D721Med (cell line): ENCODE measurements around the gene ITIH6.
"Not testable (repeated sequence)": the region's sequence is repeated elsewhere in the genome, so short reads cannot be mapped to it uniquely, and the experiment has no call there.

Experiments
- DNase-seq: peaks from one replicate; pipeline ENCODE4 v3.0.0; 2011; ENCODE audit warnings: low spot score; ENCODE audit not compliant: insufficient read length
- FAIRE-seq: peaks from 2 replicates; lab custom pipeline; 2011; peaks lifted over from hg19 to GRCh38; lab: Jason Lieb, UNC
- TF ChIP-seq, protein P1 (sequence below): IDR thresholded peaks from 2 replicates; pipeline ENCODE4 v1.5.1; 2012; ENCODE audit warnings: mild to moderate bottlenecking, control low read depth; ENCODE audit not compliant: insufficient read depth; ENCODE audit errors: missing control alignments

The ITIH6 gene, protein sequence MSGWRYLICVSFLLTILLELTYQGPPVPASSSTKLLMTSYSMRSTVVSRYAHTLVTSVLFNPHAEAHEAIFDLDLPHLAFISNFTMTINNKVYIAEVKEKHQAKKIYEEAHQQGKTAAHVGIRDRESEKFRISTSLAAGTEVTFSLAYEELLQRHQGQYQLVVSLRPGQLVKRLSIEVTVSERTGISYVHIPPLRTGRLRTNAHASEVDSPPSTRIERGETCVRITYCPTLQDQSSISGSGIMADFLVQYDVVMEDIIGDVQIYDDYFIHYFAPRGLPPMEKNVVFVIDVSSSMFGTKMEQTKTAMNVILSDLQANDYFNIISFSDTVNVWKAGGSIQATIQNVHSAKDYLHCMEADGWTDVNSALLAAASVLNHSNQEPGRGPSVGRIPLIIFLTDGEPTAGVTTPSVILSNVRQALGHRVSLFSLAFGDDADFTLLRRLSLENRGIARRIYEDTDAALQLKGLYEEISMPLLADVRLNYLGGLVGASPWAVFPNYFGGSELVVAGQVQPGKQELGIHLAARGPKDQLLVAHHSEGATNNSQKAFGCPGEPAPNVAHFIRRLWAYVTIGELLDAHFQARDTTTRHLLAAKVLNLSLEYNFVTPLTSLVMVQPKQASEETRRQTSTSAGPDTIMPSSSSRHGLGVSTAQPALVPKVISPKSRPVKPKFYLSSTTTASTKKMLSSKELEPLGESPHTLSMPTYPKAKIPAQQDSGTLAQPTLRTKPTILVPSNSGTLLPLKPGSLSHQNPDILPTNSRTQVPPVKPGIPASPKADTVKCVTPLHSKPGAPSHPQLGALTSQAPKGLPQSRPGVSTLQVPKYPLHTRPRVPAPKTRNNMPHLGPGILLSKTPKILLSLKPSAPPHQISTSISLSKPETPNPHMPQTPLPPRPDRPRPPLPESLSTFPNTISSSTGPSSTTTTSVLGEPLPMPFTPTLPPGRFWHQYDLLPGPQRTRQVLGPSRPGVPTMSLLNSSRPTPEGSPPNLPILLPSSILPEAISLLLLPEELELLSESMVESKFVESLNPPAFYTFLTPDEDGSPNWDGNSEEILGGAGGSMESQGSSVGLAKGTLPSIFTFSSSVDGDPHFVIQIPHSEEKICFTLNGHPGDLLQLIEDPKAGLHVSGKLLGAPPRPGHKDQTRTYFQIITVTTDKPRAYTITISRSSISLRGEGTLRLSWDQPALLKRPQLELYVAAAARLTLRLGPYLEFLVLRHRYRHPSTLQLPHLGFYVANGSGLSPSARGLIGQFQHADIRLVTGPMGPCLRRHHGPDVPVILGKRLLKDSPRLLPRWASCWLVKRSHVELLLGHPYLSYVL

DNA sequence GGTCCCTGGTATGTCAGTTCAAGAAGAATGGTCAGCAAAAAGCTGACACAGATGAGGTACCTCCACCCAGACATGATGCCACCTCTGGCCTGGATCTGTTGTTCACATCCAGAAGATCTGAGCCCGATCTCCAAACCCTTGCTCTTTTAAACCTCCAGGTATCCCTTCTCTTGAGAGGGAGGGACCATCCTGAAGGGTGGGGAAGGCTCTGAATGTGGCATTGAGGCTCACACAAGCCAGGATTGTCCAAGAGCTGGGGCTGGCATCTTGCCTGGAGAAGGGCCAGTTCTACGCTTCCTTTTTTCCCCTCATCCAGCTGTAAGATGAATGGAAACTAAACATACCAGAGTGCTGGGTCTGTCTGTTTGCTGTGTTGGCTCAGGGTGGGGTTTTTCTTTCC, at the start of gene ITIH6:
Gene ITIH6 (minus strand): TSS at position 119 of the 400 bp plus-strand sequence. CDS start 45 bp downstream, at position 74.
- FAIRE-seq (no peak), DNase-seq (no peak)
- TF ChIP-seq, protein P1, sequence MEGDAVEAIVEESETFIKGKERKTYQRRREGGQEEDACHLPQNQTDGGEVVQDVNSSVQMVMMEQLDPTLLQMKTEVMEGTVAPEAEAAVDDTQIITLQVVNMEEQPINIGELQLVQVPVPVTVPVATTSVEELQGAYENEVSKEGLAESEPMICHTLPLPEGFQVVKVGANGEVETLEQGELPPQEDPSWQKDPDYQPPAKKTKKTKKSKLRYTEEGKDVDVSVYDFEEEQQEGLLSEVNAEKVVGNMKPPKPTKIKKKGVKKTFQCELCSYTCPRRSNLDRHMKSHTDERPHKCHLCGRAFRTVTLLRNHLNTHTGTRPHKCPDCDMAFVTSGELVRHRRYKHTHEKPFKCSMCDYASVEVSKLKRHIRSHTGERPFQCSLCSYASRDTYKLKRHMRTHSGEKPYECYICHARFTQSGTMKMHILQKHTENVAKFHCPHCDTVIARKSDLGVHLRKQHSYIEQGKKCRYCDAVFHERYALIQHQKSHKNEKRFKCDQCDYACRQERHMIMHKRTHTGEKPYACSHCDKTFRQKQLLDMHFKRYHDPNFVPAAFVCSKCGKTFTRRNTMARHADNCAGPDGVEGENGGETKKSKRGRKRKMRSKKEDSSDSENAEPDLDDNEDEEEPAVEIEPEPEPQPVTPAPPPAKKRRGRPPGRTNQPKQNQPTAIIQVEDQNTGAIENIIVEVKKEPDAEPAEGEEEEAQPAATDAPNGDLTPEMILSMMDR = no peak

DNA sequence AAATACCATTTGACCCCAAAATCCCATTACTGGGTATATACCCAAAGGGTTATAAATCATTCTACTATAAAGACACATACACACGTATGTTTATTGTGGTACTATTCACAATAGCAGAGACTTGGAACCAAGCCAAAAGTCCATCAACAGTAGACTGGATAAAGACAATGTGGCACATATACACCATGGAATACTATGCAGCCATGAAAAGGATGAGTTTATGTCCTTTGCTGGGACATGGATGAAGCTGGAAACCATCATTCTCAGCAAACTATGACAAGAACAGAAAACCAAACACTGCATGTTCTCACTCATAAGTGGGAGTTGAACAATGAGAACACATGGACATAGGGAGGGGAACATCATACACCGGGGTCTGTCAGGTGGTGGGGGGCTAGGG, 49.6 kb upstream of the ITIH6 start:
- FAIRE-seq, DNase-seq: not testable (repeated sequence)

DNA sequence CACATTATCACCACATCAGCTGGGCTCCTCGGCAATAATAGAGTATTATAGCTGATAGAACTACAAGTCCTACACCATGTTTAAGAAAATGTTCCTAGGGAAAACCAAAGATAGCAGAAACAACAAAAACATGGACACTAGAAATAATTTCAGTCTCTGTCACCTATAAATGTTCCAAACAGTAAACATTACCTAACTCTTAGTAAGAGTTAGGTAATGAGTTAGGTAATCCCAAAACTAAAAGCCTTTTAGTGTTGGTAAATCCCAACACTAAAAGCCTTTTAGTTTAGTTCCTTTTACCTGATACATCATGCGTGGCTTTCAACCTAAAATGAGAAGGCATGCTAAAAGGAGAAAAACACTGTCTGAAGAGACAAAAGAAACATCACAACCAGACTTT, 45.0 kb upstream of the ITIH6 start:
- FAIRE-seq (no peak), DNase-seq (no peak)
- TF ChIP-seq, protein P1 = no peak

DNA sequence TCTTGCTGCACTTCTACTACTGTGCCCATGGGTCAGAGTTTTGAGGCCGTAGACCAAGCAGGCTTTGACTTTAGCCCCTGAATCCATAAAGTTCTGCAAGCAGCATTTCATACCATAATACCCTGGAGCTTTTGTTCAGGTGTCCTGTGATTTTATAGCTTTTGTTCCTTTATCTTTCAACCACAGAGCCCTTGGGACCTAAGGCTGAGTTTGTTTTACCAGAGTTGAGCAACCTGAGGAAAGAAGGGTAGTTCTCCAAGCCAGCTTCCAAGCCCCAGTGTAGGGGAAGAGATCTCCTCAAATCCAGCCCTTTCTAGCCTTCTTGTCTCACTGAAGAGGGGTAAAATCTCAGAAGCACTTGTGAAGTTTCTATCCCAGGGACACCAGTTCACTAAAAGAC, 44.6 kb upstream of the ITIH6 start:
- DNase-seq = no peak
- FAIRE-seq = no peak
- TF ChIP-seq, protein P1 = no peak

DNA sequence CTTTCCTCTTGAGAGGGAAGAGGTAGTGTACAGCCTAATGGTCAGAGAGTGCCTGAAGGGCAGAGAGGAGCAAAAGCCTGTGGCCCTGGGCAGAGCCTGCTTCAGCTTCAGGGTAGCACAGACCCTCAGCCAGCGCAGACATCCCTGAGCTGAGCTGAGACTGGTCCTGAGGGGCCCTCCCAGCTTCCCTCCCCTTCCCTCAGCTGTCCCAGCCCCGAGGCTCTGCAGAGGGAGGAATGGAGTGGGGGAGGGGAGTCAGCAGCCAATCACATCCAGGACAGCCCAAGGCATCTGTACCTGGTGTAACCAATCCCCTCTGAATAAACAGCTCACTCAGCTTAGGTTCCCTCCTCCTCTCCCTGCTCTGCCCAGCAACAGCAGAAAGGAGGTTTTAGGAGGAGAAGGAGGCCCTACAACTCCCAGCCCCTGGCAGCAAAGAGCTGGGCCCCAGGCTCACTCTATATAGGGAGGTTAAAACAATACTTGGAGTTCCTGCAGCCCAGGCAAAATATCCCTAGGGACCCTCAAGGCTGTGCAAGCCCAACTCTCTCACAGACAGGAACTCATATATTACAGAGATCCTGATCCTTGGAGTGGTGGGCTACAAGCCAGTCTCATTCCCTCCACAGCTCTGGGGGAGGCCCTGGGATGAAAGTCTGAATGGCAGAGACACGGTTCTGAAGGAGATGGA, 43.3 kb upstream of the ITIH6 start:
- not testable (repeated sequence) for DNase-seq, FAIRE-seq

DNA sequence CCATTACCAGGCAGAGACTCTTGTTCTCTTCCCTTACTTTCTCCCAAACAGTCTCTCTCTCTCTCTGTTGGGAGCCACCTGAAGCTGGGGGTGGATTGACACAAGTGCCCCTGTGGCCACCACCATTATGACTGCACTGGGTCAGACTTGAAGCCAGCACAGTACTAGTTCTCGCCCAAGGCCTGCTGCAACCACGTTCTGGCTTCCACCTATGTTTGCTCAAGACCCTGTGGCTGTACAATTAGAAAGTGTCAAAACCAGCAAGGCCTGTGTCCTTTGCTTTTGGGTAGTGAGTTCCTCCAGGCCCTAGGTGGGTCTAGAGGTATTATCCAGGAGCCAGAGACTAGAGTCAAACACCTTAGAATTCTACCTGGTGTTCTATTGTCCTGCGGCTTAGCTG, 40.5 kb upstream of the ITIH6 start:
- TF ChIP-seq, protein P1 = no peak
- no peak for FAIRE-seq
- DNase-seq = no peak

DNA sequence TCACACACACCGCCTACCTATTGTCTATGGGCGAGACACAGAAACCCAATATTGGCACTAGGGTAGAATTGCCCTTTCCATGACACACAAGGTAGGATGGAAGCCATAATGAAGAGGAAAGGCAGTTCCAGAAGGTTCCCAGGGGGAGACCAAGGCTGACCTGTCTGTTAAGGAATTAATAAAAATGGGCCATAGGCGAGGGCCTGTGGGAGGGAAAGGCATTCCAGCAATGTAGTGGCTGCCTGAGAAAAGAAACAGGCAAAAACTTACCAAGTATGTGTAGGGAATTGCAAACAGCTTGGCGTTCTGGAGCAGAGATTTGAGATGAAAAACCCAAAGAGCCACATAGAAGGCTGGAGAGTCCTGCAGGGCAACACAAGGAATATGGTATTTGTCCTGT, 28.5 kb upstream of the ITIH6 start:
- no peak for FAIRE-seq
- no peak for DNase-seq
- TF ChIP-seq, protein P1 = no peak
